HL-60 (cell line): ENCODE data around the gene ST13.
"Not testable (repeated sequence)": the region's sequence is repeated elsewhere in the genome, so short reads cannot be mapped to it uniquely, and the experiment has no call there.

Experiments
- DNase-seq, 2 experiments: peaks; one replicate each; pipeline ENCODE4 v3.0.0-alpha.2; 2010 to 2020; ENCODE audit warnings: low read depth in 1 of 2, low spot score in 1 of 2
- H3K27ac ChIP-seq: fragments of 250-450 bp; sonication (Bioruptor Pico); replicated peaks from 2 replicates; pipeline ENCODE4 v1.5.1; 2020; ENCODE audit warnings: mild to moderate bottlenecking, moderate library complexity
- H3K27me3 ChIP-seq: fragments of 250-450 bp; sonication (Bioruptor Pico); 2 replicates; pipeline ENCODE4 v1.5.1; 2021; ENCODE audit warnings: mild to moderate bottlenecking, moderate library complexity; ENCODE audit not compliant: insufficient read depth, poor library complexity, severe bottlenecking
- H3K4me3 ChIP-seq: replicated peaks from 2 replicates; pipeline ENCODE4 v1.5.1; 2011; ENCODE audit warnings: mild to moderate bottlenecking, control low read depth, low read length; ENCODE audit not compliant: insufficient read depth
- CTCF ChIP-seq: IDR thresholded peaks from one replicate; pipeline ENCODE4 v1.5.1; 2011; ENCODE audit warnings: low read length, control low read depth, inconsistent platforms; ENCODE audit not compliant: insufficient read depth
- GABPA ChIP-seq: IDR thresholded peaks from 2 replicates; pipeline ENCODE4 v1.6.1; 2012; ENCODE audit warnings: low read depth
- POLR2AphosphoS5 ChIP-seq: IDR thresholded peaks from 2 replicates; pipeline ENCODE4 v1.6.1; 2012; ENCODE audit warnings: low read depth
- SPI1 ChIP-seq: IDR thresholded peaks from 2 replicates; pipeline ENCODE4 v1.6.1; 2012; ENCODE audit warnings: low read depth, mild to moderate bottlenecking, borderline replicate concordance
- TF ChIP-seq, protein P1 (sequence below): IDR thresholded peaks from 2 replicates; pipeline ENCODE4 v1.6.1; 2012; ENCODE audit warnings: low read depth; ENCODE audit not compliant: insufficient replicate concordance

ST13 gene

DNA sequence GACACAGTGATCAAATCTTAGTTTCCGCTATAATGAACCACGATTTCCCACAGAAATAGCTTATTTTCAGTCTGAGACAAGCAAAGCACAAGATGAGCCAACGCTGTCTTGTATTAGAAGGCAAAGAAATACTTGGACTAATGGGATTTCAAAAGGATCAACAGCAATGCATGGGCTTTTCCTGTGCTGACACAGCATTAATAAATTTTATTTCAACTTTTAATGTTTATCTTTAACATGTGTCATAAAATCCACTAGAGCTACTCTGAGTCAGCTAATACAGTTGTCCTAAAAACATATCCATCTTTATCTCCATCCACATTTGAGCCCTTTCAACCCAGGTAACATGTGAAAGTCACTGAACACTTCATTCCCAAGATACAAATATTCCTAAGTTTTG is 21.8 kb downstream of the ST13 start:
- Histone ChIP-seq H3K4me3 (no peak overlapping the region), H3K27ac (no peak overlapping the region), H3K27me3 (no peaks in the 10 kb centered on the region)
- no peak for DNase-seq
- TF ChIP-seq GABPA: no peak
- TF ChIP-seq POLR2AphosphoS5: no peak
- no peak for TF ChIP-seq SPI1
- TF ChIP-seq, protein P1, sequence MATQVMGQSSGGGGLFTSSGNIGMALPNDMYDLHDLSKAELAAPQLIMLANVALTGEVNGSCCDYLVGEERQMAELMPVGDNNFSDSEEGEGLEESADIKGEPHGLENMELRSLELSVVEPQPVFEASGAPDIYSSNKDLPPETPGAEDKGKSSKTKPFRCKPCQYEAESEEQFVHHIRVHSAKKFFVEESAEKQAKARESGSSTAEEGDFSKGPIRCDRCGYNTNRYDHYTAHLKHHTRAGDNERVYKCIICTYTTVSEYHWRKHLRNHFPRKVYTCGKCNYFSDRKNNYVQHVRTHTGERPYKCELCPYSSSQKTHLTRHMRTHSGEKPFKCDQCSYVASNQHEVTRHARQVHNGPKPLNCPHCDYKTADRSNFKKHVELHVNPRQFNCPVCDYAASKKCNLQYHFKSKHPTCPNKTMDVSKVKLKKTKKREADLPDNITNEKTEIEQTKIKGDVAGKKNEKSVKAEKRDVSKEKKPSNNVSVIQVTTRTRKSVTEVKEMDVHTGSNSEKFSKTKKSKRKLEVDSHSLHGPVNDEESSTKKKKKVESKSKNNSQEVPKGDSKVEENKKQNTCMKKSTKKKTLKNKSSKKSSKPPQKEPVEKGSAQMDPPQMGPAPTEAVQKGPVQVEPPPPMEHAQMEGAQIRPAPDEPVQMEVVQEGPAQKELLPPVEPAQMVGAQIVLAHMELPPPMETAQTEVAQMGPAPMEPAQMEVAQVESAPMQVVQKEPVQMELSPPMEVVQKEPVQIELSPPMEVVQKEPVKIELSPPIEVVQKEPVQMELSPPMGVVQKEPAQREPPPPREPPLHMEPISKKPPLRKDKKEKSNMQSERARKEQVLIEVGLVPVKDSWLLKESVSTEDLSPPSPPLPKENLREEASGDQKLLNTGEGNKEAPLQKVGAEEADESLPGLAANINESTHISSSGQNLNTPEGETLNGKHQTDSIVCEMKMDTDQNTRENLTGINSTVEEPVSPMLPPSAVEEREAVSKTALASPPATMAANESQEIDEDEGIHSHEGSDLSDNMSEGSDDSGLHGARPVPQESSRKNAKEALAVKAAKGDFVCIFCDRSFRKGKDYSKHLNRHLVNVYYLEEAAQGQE: no peak
- TF ChIP-seq CTCF: no peak

DNA sequence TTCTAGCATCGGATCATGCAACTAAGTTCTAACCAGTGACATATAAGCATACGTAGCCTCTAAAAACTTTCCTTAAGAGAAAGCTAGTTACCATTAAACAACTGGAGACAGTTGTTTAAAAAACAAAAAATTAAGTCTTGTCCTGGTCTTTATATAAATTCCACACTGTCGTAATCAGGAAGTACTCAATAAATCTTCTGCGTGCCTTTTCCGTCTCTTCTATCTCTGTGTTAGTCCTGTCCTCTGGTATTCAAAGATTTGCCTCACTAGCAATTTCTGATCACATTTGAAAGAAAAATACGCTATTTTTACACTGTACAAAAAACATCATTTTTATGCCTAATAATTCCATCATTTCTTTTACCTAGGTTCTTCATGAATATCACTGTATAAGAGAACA is 27.3 kb downstream of the ST13 start:
- no peak for TF ChIP-seq POLR2AphosphoS5
- TF ChIP-seq SPI1: no peak
- H3K27me3 ChIP-seq: no peaks in the 10 kb centered on the region
- no peak for DNase-seq
- no peak overlapping the region for H3K4me3 ChIP-seq
- no peak overlapping the region for H3K27ac ChIP-seq

GRCh38 chr22:40826984-40827741 is 29.3 kb downstream of the ST13 start:
- TF ChIP-seq GABPA: no peak
- no peak for TF ChIP-seq SPI1
- no peak for TF ChIP-seq POLR2AphosphoS5
- TF ChIP-seq CTCF: no peak
- TF ChIP-seq, protein P1: no peak
- no peak overlapping the region for H3K4me3 ChIP-seq
- no peak for DNase-seq
- H3K27ac ChIP-seq: no peak overlapping the region
- no peaks in the 10 kb centered on the region for H3K27me3 ChIP-seq

GRCh38 chr22:40826292-40826691 is 30.1 kb downstream of the ST13 start:
- H3K4me3 ChIP-seq, H3K27me3 ChIP-seq, DNase-seq, H3K27ac ChIP-seq: not testable (repeated sequence)

DNA sequence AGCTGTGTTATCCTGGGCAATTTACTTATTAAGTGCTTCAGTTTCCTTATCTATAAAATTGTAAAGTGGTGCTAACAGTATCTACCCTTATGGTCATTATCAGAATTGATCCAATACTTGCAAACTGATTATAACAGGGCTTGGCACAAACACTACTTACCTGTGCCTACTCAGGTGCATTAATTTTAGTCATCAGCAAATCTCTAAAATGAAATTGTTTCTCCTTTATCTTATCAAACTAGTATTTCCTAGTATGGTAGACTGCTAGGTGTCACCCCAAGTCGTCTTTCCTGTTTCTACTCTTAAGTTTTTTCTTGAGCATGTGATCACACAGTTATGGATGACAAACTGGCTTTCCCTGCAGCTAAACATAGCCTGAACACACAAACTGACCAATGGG is 33.0 kb downstream of the ST13 start:
- Histone ChIP-seq H3K27me3 (no peaks in the 10 kb centered on the region), H3K4me3 (no peak overlapping the region), H3K27ac (no peak overlapping the region)
- no peak for TF ChIP-seq GABPA
- no peak for DNase-seq
